NCI-H526 (cell line): ENCODE results near the gene EDN2.
A peak's percentile ranks its signal among the peaks of the same experiment; 100 is the strongest.

Source experiments
- DNase-seq, 2 experiments: peaks; one replicate each; lab custom pipeline; 2025; lab: John Stamatoyannopoulos, UW

Gene EDN2

GRCh38 chr1:41464885-41465284 lies 19.6 kb downstream of the EDN2 start:
- DNase-seq: peak; percentile 94

GRCh38 chr1:41463516-41463915 lies 21.0 kb downstream of the EDN2 start:
- DNase-seq: no peak

DNA sequence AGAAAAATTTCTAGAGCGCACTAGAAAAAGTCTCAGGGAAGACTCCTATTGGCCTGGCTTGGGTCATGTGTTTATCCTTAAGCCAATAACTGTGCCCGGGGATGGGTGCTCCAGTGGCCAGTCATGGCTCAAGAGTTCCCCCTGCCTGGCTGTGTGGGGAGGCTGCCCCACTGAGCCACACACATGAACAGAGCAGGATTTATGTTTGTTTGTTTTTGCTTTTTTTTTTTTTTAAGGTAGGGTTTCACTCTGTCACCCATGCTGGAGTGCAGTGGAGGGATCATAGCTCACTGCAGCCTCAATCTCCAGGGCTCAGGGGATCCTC lies 21.8 kb downstream of the EDN2 start:
- DNase-seq: no peak

DNA sequence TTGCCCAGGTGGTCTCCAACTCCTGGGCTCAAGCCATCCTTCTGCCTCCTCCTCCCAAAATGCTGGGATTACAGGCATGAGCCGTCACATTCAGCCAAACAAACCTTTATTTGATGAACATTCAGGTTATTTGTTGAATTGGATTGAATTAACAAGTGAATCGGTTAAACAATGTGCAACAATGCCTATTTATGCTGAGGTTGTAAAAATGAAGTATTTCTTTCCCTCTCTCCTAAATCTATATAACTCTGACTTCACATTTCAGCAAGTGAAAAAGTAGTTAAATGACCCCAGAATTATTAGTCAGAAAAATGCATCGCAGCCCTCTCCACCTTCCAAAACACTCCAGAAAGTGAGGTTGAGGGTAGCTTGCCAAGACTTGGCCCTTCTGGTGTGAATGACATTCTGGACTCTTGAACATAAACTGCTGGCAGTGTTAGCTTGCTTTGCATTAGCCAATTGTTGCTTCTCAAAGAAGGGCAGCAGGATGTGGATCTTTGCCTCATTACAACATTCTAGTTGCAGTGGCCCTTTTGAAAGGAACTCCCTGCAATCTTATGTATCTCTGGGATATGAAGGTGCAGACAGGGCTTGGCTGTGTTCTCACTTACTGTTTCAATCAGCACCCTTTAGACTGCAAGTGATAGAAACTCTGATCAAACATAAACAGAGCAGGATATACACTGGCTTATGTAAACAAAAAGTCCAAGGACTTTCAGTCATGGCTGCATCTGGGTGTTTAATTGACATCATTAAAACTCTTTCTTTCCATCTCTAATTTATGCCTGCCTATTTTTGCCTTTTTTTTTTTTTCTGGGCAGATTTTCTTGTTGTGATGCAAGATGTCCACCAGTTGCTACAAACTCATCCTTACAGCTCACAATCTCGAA lies 22.4 kb downstream of the EDN2 start:
- DNase-seq: no peak

- no peak for DNase-seq
Measured at GRCh38 chr1:41456847-41457540, 27.5 kb downstream of the EDN2 start.

DNA sequence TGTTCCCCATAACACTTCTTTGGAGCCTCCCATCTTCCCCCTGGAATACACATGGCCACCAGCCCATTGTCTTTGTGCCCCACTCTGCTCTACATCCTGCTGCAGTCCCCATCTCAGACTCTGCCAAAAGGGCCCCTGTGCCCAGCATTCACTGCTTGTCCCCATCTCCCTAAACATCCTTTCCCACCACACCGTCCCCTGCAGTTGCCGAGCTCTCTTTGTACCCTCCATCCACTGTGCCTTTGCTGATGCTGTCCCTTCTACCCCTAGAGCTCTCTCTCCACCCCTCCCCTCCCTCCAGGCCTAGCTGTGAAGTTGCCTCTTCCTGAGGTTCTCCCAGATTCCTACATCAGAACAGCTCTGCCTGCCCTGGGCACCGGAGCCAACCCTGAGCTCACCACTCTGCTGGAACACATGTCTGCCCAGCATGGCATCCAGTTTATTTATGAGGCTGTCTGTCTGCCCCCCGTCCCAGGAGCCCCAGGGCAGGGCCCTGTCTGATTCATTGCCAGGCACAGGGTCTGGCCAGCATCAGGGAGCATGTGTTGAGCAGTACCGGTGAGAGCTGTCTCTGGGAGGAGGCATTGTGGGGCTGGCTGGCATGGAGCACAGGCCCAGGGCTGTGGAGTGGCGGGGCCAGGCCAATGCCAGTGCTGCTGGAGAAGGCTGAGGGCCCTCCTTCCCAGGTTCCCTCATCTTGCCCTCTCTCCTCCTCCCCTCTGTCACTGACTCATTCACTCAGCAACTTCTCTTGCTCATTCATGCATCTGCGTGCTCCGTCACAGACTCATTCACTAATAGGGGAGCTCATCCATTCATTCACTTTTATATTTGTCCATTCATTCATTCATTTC lies 28.8 kb downstream of the EDN2 start:
- DNase-seq: no peak

DNA sequence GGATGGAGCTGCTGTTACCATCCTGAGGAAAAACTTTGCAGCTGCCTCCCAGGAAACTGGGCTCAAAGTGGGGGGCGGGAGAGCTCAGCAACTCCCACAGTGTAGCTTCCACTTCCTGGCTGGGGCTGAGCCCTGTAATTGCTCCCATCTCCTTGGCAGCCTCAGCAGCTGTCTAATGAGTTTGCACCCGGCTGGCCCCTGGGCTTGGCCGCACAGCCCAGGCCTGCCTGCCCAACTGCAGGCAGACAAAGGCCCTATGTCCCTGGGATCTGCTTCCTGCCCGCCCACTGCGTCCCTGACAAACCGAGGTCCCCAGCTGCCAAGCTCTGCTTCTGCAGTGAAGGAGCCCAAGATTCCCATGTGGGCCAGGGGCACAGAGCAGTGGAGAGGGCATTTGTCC lies 30.1 kb downstream of the EDN2 start:
- peak in 1 of 2 experiments; percentile 24 for DNase-seq

GRCh38 chr1:41452704-41453290 lies 31.7 kb downstream of the EDN2 start:
- no peak for DNase-seq

- no peak for DNase-seq
Measured at GRCh38 chr1:41450747-41451285, 33.7 kb downstream of the EDN2 start.

DNA sequence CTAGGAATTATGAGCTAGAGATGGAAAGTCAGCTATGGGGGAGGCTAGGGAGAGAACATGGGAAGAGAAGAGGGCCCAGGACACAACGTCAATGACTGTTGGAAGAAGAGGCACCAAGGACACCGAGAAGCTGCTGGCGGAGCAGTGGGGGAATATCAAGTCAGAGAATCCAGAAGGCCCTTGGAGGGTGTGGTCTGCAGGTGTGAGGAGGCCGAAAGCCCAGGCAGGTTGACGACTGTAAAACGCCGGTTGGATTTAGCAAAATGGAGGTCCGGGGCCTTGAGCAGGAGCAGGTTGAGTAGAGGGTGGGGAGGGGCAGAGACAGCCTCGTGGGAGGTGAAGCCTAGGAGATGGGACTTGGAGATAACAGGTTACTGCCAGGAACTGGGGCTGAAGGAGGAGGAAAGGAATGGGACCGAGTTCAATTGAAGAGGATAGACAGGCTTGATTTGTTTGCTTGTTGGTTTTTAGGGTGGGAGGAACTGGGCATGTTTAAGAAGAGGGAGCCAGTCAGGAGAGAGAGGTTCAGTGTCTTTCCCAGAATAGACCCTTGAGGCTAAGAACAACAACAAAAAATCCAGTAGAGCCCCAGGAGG lies 35.1 kb downstream of the EDN2 start:
- DNase-seq: no peak

- DNase-seq: peak in 1 of 2 experiments; percentile 31
Measured at GRCh38 chr1:41448821-41449220, 35.7 kb downstream of the EDN2 start.

GRCh38 chr1:41447995-41448770 lies 36.3 kb downstream of the EDN2 start:
- DNase-seq: peak in 1 of 2 experiments; percentile 59

- DNase-seq: no peak
Measured at GRCh38 chr1:41446851-41447610, 37.5 kb downstream of the EDN2 start.

- DNase-seq: no peak
Measured at GRCh38 chr1:41444785-41445184, 39.7 kb downstream of the EDN2 start.

- no peak for DNase-seq
Measured at GRCh38 chr1:41444246-41444645, 40.2 kb downstream of the EDN2 start.

DNA sequence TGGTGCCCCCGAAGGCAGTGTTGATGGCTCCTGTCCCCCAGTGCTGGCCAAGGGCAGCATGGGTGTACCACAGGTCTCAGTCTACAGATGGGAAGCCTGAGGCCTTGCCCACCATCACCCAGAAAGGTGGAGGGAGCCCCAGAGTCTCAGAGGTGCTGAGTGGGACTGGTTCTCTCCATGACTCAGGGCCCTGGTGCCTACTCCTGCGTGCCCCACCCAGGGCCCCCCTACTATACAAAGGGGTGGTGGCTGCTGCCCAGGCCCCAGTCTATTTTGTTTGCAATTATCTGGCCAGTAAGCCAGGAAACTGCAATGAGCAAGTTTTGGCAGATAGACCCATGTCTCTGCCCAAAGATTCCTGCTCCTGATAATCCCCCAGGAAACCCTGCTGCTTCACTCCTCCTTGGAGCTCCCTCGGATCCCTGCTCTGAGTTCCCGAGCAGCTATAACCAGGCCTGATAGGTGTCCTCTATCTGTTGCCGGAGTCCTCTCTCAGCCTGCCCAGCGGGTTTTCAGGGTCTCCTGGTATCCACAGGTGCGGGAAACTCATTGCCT lies 41.7 kb downstream of the EDN2 start:
- no peak for DNase-seq

GRCh38 chr1:41440321-41441085 lies 44.0 kb downstream of the EDN2 start:
- no peak for DNase-seq

GRCh38 chr1:41439234-41439633 lies 45.2 kb downstream of the EDN2 start:
- no peak for DNase-seq

DNA sequence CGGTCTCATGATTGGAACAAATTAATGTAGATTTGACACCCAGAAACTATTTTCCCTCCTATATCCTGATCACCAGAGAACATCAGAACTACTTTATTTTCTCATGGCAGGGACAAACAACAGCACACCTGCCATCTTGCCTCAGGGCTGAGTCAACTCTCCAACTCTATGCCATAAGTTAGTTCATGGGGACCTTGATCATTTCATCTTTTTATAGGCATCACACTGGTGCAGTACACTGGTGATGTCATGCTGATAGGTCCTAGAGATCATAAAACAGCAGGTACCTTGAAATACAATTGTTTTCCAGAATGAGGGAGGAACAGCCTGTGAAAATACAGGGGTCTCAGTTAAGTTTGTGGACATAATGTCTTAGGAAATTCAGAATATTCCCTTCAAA lies 45.8 kb downstream of the EDN2 start:
- DNase-seq: no peak
